GM18498 (cell line): ENCODE data around the gene EXPH5.
A peak's percentile ranks its signal among the peaks of the same experiment; 100 is the strongest.
"Not testable (repeated sequence)": the region's sequence is repeated elsewhere in the genome, so short reads cannot be mapped to it uniquely, and the experiment has no call there.

ENCODE experiments used
- ATAC-seq: cut with Tn5 transposase; IDR thresholded peaks from one replicate; pipeline ENCODE4 v1.9.1; 2021; ENCODE audit warnings: mild to moderate bottlenecking, moderate library complexity; ENCODE audit not compliant: unreplicated experiment

EXPH5 gene

GRCh38 chr11:108593214-108593922, at the start of gene EXPH5:
Gene EXPH5, minus strand, starts transcription at chr11:108593768. Its CDS starts 232 bp downstream, at chr11:108593536.
- peak; percentile 93 for ATAC-seq

- not testable (repeated sequence) for ATAC-seq
Observed at GRCh38 chr11:108641752-108642151, 48.2 kb upstream of the EXPH5 start.

DNA sequence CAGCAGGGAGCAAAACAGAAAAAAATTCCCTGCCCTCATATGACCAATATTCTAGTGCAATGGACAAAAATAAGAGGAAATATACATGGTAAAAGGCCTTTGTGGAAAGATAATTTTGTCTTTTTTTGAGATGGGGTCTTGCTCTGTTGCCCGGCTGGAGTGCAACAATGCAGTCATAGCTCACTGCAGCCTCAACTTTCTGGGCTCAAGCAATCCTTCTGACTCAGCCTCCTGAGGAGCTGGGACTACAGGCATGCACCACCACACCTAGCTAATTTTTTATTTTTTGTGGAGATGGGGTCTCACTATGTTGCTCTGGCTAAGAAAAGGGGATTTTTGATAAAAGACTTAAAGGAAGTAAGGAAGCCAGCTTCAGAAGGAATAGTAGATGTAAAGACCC, 45.6 kb upstream of the EXPH5 start:
- no peak for ATAC-seq

GRCh38 chr11:108636222-108636621, 42.7 kb upstream of the EXPH5 start:
- no peak for ATAC-seq

DNA sequence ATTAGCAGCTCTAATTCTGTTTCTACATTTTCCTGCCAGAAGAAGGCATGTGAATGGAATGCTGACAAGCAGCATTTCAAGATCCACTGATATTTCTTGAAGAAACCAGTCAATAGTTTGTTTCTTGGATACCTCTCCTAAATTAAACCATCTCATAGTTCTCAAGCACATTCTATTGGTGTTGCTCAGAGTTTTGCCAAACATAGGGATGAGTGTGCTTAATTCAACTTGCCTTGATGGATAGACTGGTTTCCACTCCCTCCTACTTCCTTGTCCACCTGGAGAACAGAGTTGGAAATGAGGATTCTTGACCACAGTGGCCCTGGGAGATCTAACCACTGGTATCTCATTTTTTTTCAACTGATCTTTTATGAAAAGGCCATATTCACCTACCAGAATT, 41.5 kb upstream of the EXPH5 start:
- ATAC-seq = no peak

- ATAC-seq = no peak
Observed at GRCh38 chr11:108632041-108632704, 38.6 kb upstream of the EXPH5 start.

- no peak for ATAC-seq
Observed at GRCh38 chr11:108629274-108629673, 35.7 kb upstream of the EXPH5 start.

DNA sequence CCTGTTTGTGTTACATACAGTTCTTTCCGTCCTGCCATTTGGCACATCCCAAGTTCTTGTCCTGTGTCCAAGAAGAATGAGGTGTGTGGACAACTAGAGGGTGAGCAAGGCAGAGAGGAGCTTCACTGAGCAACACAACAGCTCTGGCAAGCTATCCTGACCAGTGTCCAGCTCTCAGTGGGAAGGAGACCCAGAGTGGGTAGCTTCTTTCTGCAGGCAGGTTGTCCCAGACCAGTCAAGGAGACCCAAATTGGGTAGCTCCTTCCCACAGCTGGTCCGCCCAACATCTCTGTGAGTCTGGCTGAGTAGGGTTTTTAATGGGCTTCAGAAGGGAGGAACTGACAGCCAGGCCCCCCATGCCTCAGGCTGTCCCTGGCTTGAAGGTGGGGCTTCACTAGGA, 35.2 kb upstream of the EXPH5 start:
- ATAC-seq = no peak

GRCh38 chr11:108628326-108628725, 34.8 kb upstream of the EXPH5 start:
- ATAC-seq = no peak

- no peak for ATAC-seq
Observed at GRCh38 chr11:108624196-108624925, 30.8 kb upstream of the EXPH5 start.

DNA sequence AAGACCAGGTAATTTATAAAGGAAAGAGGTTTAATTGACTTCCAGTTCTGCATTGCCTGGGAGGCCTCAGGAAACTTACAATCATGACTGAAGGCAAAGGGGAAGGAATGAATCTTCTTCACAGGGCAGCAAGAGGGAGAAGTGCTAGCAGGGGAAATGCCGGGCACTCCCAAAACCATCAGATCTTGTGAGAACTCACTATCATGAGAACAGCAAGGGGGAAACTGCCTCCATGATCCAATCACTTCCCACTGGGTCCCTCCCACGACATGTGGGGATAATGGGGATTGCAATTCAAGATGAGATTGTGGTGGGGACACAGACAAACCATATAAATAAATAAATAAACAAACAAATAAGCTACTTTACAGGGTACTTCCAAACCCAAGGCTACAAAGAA, 28.8 kb upstream of the EXPH5 start:
- ATAC-seq = no peak

DNA sequence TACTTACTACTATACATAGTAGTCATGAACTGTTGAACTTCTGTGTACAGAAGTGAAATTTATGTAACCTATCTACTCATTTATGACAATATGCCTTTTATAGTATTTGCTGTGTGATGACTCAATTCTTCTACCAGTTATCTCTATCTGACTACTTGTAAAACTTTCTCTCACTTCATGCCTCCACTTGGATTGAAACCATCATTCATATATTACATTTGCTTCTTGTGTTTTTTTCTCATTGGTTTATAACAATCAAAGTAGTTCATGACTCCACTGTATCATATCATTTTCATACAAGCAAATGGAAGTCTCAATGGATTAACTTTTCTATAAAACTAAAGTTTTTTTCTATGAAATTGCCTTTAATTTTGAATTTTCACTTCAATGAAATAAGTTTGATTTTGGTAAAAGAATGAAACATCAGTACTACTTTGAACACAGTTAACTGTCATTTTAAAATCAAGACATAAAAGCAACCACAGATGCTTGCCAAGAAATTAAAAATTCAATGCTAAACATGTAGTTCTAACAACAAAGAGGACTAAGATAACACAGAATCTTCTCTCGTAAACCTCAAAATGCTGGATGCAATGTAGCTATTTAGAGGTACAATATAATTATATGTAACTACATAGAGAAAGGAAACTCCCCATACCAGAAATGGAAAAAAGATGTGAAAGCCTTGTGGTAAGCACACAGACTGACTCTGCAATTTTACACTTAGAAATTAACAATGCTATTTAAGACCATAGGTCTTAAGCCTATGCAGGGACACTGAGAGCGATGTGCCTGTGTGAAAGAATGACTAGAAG, 27.6 kb upstream of the EXPH5 start:
- ATAC-seq = peak; percentile 91

DNA sequence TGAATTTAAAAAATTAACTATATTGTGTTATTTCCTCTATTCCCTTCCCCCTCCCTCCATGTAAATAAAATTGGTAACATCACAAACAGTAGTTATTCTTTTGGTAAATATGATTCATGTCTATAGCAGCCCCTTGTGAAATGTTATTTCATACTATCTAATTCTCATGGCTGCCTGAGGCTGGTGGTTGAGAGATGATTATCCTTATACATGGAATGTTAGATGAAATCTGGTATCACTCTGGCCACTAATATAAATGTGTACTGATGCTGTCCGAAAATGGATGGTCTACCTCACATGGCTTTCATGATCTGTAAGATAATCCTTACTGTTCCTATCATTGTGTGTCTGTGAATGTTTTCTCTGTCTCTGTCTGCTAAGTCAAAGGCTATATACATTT, 25.0 kb upstream of the EXPH5 start:
- ATAC-seq = no peak

- ATAC-seq = no peak
Observed at GRCh38 chr11:108617055-108617454, 23.5 kb upstream of the EXPH5 start.

- no peak for ATAC-seq
Observed at GRCh38 chr11:108616549-108616948, 23.0 kb upstream of the EXPH5 start.

DNA sequence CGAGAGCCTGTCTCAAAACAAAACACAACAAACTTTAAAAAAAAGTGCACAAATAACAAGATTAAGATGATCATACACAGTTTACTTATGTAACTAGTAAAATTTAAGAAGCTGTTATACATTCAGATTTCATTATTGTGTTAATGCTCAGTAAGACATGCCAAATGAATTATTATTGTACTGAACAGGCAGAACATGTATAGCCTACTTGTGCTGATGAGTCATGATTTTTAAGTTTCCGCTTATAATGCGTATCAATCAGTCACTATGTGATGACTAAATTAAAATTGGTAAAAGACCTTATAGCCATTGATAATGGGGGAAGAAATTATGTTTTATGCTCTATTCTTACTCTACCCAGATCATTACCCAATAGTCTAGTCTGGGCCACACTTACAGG, 20.5 kb upstream of the EXPH5 start:
- ATAC-seq = no peak

GRCh38 chr11:108609682-108610081, 16.1 kb upstream of the EXPH5 start:
- no peak for ATAC-seq

DNA sequence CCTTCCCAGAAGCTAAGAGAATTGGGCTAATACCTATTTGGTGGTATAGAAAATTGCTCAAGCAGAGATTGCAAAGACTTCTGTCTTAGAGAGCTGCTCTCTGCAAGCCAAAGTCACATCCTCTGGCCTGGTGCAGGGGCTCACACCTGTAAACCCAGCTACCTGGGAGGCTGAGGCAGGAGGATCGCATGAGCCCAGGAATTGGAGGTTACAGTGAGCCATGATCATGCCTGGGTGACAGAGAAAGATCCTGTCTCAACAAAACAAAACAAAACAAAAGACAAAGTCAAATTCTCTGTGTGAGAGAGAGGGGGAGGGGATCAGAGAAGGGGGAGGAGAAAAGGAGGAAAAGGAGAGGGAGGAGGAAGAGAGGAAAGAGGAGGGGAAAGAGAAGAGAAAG, 15.0 kb upstream of the EXPH5 start:
- ATAC-seq = no peak

DNA sequence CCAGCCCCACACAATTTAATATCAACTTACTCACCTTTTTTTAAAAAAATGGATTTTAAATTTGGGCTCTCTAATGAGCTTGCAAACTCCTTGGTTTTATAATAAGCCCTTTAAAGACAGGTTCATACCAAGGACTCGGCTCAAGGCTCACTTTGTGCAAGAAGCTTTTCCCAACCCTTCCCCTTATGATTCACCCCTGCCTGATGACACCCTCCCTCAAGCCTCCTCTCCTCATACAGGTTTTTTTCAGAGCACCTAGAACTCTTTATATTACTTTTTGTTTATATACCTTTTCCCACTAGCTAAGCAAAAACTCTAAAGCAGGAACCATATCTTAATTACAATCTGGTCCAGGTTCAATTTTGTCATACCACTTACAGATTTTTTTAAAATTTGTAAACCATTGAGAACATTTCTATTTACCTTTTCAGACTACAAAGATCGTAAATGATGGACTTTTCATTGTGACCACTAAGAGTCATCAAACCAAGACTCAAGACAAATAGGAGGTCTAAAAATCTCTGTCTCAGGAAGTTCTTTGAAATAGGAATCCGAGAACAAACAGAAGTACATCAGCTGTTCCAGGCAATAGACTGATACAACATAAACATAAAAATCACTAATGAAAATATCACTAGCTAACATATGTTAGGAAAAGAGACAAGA, 13.1 kb upstream of the EXPH5 start:
- ATAC-seq = no peak

DNA sequence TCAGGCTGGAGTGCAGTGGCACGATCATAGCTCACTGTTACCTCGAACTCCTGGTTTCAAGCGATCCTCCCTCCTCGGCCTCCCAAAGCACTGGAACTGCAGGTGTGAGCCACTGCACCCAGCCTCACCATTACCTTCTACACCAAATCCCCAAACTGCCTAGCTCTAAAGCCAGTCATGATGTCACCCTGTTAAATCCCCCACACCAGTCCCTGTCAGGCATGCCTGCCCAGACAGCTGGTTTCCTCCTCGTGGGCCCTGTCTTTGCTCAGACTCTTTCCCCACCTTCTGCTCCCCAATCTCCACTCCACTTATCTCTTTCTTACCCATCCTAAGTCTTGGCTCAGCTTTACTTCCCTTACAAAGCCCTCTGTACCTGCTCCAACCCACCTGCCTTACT, 12.5 kb upstream of the EXPH5 start:
- no peak for ATAC-seq

DNA sequence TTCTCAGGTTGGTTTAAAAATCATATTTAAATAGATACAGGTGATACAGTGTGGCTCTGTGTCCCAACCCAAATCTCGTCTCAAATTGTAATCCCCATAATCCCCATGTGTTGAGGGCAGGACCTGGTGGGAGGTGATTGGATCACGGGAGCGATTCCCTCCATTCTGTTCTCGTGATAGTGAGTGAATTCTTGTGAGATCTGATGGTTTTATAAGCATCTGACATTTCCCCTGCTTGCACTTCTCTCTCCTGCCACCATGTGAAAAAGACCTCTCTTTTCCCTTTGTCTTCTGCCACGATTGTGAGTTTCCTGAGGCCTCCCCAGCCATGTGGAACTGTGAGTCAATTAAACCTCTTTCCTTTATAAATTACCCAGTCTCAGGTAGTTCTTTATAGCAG, 9.2 kb upstream of the EXPH5 start:
- not testable (repeated sequence) for ATAC-seq
